Measurements from ENCODE around the gene DCDC1.

Gene DCDC1

GRCh38 chr11:30852091-30852490 is 517.4 kb downstream of the DCDC1 start:
- DNase-seq (ENCODE audit: low read depth, low spot score) = no peak

GRCh38 chr11:30837252-30837651 is 532.3 kb downstream of the DCDC1 start:
- DNase-seq (ENCODE audit: low read depth, low spot score) = no peak

DNA sequence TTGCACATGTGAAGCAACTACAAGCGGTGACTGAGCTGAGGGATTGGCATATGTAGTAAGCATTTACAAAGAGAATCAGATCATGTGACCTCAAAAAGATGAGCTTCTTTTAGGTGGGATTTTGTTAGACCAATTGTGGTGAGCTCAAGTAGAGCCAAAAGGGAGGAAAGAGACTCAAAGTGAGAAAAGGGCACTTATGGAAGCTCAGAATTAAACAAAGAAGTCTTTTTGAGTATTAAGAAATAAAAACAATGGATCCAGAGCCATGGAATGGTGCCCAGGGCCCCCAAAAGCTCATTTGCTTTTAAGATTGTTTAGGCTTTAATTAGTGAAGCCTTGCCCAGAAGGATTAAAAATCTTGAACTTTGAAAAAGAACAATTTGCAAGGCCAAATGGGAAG is 536.7 kb downstream of the DCDC1 start:
- DNase-seq (ENCODE audit: low read depth, low spot score) = no peak

GRCh38 chr11:30830681-30831080 is 538.9 kb downstream of the DCDC1 start:
- DNase-seq (ENCODE audit: low read depth, low spot score) = no peak

GRCh38 chr11:30826911-30827310 is 542.6 kb downstream of the DCDC1 start:
- no peak for DNase-seq (ENCODE audit: low read depth, low spot score)

DNA sequence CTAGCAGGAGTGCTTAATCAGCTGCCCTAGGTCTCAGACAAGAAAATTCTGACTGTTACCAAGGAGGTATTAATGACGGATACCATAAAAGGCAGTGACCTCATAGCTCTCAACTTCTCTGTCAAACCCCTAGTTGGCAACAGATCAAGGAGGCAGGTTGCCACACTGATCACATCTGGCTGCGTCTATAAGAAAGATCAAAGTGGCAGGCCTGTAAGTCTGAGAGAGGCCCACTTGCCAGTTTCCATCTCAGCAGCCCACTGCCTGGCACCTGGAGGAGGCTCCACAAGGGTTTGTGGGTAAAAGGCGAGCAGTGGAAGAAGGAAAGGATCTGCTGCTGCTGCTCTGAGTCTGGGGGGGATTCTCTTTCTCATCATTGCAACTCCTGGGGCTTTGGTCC is 543.8 kb downstream of the DCDC1 start:
- DNase-seq (ENCODE audit: low read depth, low spot score) = no peak

DNA sequence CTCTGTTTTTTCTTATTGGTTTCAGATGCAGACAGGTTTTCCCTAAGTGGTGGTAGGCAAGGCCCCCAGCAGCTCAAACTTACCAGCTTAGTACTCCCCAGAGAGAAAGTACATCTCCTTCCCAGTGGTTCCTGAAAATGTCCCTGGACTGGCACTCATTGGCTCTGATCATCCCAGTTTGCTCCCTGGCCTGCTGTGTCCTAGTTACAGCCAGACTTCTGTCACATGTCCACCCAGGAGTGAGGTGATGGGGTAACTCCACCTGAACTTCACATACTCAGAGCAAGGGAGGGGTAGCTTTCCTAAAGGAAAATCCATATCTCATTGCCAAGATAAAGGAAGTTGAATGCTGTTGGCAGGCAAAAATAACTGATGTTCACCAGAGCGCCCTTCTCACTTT is 546.4 kb downstream of the DCDC1 start:
- DNase-seq (ENCODE audit: low read depth, low spot score) = no peak

- no peak for DNase-seq (ENCODE audit: low read depth, low spot score)
Observed at GRCh38 chr11:30821438-30821965, 548.0 kb downstream of the DCDC1 start.

GRCh38 chr11:30818721-30819120 is 550.8 kb downstream of the DCDC1 start:
- peak; percentile 49 for DNase-seq (ENCODE audit: low read depth, low spot score)

- peak; percentile 3 for DNase-seq (ENCODE audit: low read depth, low spot score)
Observed at GRCh38 chr11:30816959-30817880, 552.3 kb downstream of the DCDC1 start.

GRCh38 chr11:30815619-30816018 is 553.9 kb downstream of the DCDC1 start:
- DNase-seq (ENCODE audit: low read depth, low spot score) = no peak

DNA sequence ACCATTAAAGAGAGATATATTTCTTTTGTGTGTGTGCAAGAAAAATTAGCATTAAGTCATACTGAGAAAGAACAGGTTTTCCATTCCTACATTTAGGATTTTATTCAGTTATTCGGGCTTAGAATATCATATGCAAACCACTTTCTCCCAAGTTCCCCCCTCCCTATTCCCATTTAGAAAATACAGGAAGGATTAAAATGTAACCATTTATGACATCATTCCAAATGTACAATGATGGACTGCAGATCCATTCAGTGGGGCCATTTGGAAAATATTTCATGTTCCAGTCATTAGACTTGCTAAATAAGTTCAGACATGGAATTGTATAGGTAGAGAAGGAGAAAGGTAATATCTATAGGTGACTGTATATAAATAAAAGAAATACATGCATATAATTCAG is 554.8 kb downstream of the DCDC1 start:
- no peak for DNase-seq (ENCODE audit: low read depth, low spot score)

All from ELF-1 (cell line).